Neural crest cell (in vitro differentiated cells): ENCODE measurements around the gene PPP1R2C. TPM values are rescaled to one million over a fixed set of nuclear protein-coding genes. Genes with fewer than 3 reads are reported as not detected.

ENCODE experiments used
- DNase-seq: peaks from one replicate; pipeline ENCODE4 v3.0.0; 2021; ENCODE audit warnings: low read depth, mixed read lengths, low spot score
- H3K27ac Mint-ChIP-seq: one replicate; pipeline ENCODE4 v1.8.0; 2021; ENCODE audit warnings: mild to moderate bottlenecking, mixed read lengths; ENCODE audit not compliant: unreplicated experiment
- H3K27me3 Mint-ChIP-seq: 2 replicates; pipeline ENCODE4 v1.8.0; 2021; ENCODE audit warnings: low read depth, mild to moderate bottlenecking, mixed read lengths
- H3K36me3 Mint-ChIP-seq: 2 replicates; pipeline ENCODE4 v1.8.0; 2021; ENCODE audit warnings: low read depth, mild to moderate bottlenecking, mixed read lengths
- H3K4me1 Mint-ChIP-seq: 2 replicates; pipeline ENCODE4 v1.8.0; 2021; ENCODE audit warnings: mixed read lengths
- H3K4me3 Mint-ChIP-seq: one replicate; pipeline ENCODE4 v1.8.0; 2021; ENCODE audit warnings: mild to moderate bottlenecking, mixed read lengths
- H3K9me3 Mint-ChIP-seq: 2 replicates; pipeline ENCODE4 v1.8.0; 2021; ENCODE audit warnings: mixed read lengths
- CTCF ChIP-seq: fragments of 200-600 bp; sonication (generic); conservative IDR thresholded peaks from 2 replicates; pipeline ENCODE4 v1.5.0; 2021; ENCODE audit warnings: antibody characterized with exemption, mild to moderate bottlenecking
- total RNA-seq: library from RNA; stranded (reverse); gene quantifications from 2 replicates; pipeline ENCODE4 v1.2.1, GENCODE V29; 2021

The PPP1R2C gene
- total RNA-seq, 1 donor from 2014 or later, result not detected

- H3K27me3 Mint-ChIP-seq, result no peaks in the 10 kb centered on the region
- DNase-seq, result no peak
- no peak for TF ChIP-seq CTCF
- peaks cover 19% of the 10 kb centered on the region for H3K36me3 Mint-ChIP-seq
- no peaks in the 10 kb centered on the region for H3K4me1 Mint-ChIP-seq
- peaks cover 26% of the 10 kb centered on the region for H3K9me3 Mint-ChIP-seq
- H3K27ac Mint-ChIP-seq, result no peak overlapping the region
- no peak overlapping the region for H3K4me3 Mint-ChIP-seq
These were observed 40.4 kb upstream of the PPP1R2C start for GRCh38 chrX:42818151-42818921.

- Mint-ChIP-seq H3K4me1 (peaks cover 8% of the 10 kb centered on the region), H3K27me3 (no peaks in the 10 kb centered on the region), H3K27ac (no peak overlapping the region), H3K9me3 (peaks cover 17% of the 10 kb centered on the region), H3K4me3 (no peak overlapping the region), H3K36me3 (peaks cover 6% of the 10 kb centered on the region)
- DNase-seq, result no peak
- TF ChIP-seq CTCF, result no peak
These were observed 31.6 kb upstream of the PPP1R2C start for GRCh38 chrX:42809569-42809968.

GRCh38 chrX:42807393-42807792 lies 29.4 kb upstream of the PPP1R2C start:
- no peak for DNase-seq
- Mint-ChIP-seq H3K4me3 (no peak overlapping the region), H3K27me3 (no peaks in the 10 kb centered on the region), H3K27ac (no peak overlapping the region), H3K9me3 (peaks cover 2% of the 10 kb centered on the region), H3K4me1 (peaks cover 8% of the 10 kb centered on the region), H3K36me3 (no peaks in the 10 kb centered on the region)
- TF ChIP-seq CTCF, result no peak

- Mint-ChIP-seq H3K4me3 (no peak overlapping the region), H3K36me3 (peaks cover 2% of the 10 kb centered on the region), H3K27ac (no peak overlapping the region), H3K9me3 (peaks cover 2% of the 10 kb centered on the region), H3K27me3 (no peaks in the 10 kb centered on the region), H3K4me1 (peaks cover 8% of the 10 kb centered on the region)
- no peak for DNase-seq
- no peak for TF ChIP-seq CTCF
These were observed 26.6 kb upstream of the PPP1R2C start for GRCh38 chrX:42804524-42804923.

- H3K9me3 Mint-ChIP-seq, result peaks cover 2% of the 10 kb centered on the region
- no peak overlapping the region for H3K4me3 Mint-ChIP-seq
- no peak overlapping the region for H3K27ac Mint-ChIP-seq
- no peak for TF ChIP-seq CTCF
- DNase-seq, result no peak
- no peaks in the 10 kb centered on the region for H3K4me1 Mint-ChIP-seq
- no peaks in the 10 kb centered on the region for H3K27me3 Mint-ChIP-seq
- peaks cover 2% of the 10 kb centered on the region for H3K36me3 Mint-ChIP-seq
These were observed 25.4 kb upstream of the PPP1R2C start for GRCh38 chrX:42803320-42803719.
